Heart left ventricle (tissue), 13 donors: Measurements from ENCODE around the gene SCN8A.

Source experiments
- CTCF ChIP-seq, 12 donors: fragments of 200-600 bp; sonication (generic) in 4 of 12; IDR thresholded peaks; one replicate each; pipeline versions ENCODE4 v1.5.0 to v1.8.0; 2018 to 2022; ENCODE audit warnings: antibody characterized with exemption in 12 of 12, mild to moderate bottlenecking in 5 of 12
- POLR2A ChIP-seq, 2 donors: fragments of 450-650 bp; IDR thresholded peaks; one replicate each; pipeline ENCODE4 v1.6.1; 2017; ENCODE audit warnings: antibody characterized with exemption in 2 of 2, mild to moderate bottlenecking in 2 of 2, moderate library complexity in 2 of 2
- donor health status: ischemic (EF 13 %, LVEDD 7.1; RV severe dilation, severe dysfunction).
- donor health status: DM: no; HTN: yes; CAD: no.
- donor health status: DM: no; HTN: no; CAD: no.
- donor health status: ischemic (EF 25% LVEDD 6.9; RV normal size, moderate dysfunction).
- donor health status: ischemic (EF 25% LVEDD 5.7; RV mildly dilated, moderate dysfunction).
- donor health status: ischemic (EF 35%, LVEDD 5.7; RV mildly dilated, moderate dysfunction).
- donor health status: nonischemic (EF 11% LVEDD 7.7; RV severe dilation, severe dysfunction).
- donor health status: DM: yes; HTN: yes; CAD: no.
- donor health status: PGD.
- donor health status: ischemic (EF 29% LVEDD 5.4; RV normal size, mild dysfunction).
- donor health status: nonischemic (EF 23%, LVEDD 6.1; RV moderate dilation, normal function).

- no peak for TF ChIP-seq CTCF (IDR thresholded peaks at IDR 0.05)
- TF ChIP-seq POLR2A (IDR thresholded peaks at IDR 0.05), result no peak
Measured at GRCh38 chr12:51749986-51750317, 158.9 kb downstream of the SCN8A start.
